ENCODE data around the gene NEAT1. TPM values are rescaled to one million over a fixed set of nuclear protein-coding genes. Genes with fewer than 3 reads are reported as not detected.

The NEAT1 gene
- total and polyA plus RNA-seq, 9 of the 15 experiments (the other 6 are each of a cell fraction or from before 2014, with no cell fraction given), result 20.1 to 389 (median 62.8) TPM

DNA sequence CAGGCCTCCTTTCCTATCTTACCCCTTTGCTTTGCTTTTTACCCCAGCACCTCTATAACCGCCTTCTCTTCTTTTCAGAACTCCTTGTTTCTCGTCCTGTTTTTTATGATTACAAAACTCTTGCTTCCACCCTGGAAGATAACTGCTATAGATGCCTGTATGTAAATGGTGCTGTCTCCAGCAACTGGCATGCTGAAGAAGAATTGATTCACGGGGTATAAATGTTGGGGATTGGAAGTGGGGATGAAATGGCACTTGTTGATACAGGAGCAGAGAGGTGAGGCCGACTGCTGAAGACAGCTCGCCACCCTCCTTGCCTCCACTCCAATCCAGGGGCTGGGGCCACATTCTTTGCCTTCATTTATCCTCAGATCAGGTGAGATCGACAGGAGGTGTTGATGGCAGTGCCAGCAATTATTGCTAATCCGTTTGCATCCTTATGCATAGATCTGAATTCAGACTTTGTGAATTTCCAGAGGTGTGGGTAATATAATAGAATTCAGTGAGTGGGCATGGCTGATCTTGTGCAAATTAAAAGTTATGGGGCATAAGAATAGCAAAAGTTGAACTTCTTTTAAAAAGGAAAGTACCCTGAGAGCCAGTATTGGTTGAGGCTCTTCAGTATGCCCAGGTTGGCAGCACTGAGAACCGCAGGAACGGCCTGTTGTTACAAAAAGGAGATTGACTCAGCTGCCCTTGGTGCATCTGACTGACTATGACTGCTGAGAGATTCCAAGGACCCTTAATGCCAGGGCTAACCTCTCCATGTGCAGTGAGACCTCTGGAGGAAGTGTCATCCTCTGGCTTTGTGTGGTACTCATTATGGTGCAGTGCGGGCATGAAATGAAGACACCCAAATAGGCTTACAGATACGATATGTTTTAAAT lies 5.3 kb downstream of the NEAT1 start (continued):
- TF ChIP-seq, protein P1, sequence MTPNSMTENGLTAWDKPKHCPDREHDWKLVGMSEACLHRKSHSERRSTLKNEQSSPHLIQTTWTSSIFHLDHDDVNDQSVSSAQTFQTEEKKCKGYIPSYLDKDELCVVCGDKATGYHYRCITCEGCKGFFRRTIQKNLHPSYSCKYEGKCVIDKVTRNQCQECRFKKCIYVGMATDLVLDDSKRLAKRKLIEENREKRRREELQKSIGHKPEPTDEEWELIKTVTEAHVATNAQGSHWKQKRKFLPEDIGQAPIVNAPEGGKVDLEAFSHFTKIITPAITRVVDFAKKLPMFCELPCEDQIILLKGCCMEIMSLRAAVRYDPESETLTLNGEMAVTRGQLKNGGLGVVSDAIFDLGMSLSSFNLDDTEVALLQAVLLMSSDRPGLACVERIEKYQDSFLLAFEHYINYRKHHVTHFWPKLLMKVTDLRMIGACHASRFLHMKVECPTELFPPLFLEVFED (CRISPR knock-in tag; conservative IDR thresholded peaks at IDR 0.05), result peak; percentile 98
- TF ChIP-seq PTBP1 (IDR thresholded peaks at IDR 0.05; ENCODE audit: low read depth, low read length) (peak; percentile 20), KLF10 (CRISPR knock-in tag; IDR thresholded peaks at IDR 0.05) (no peak; the same call in 1 of the 2 replicates), ZNF584 (CRISPR knock-in tag; IDR thresholded peaks at IDR 0.05; ENCODE audit: low read depth) (no peak), EZH2 (IDR thresholded peaks at IDR 0.05; ENCODE audit: borderline replicate concordance, low read depth, low read length) (no peak), ZNF785 (CRISPR knock-in tag; IDR thresholded peaks at IDR 0.05) (no peak), KAT8 (IDR thresholded peaks at IDR 0.05; ENCODE audit: low read depth) (no peak), ZNF3 (CRISPR knock-in tag; IDR thresholded peaks at IDR 0.05) (peak; percentile 53; the same call in 1 of the 2 replicates), EP300 (IDR thresholded peaks at IDR 0.05; ENCODE audit: low read length) (no peak), CBFA2T2 (conservative IDR thresholded peaks at IDR 0.05) (0 out of 2 replicates have a peak, but pooled peaks have one; percentile 5), POLR2B (IDR thresholded peaks at IDR 0.05; ENCODE audit: low read depth, partially characterized antibody) (peak; percentile 91), WHSC1 (IDR thresholded peaks at IDR 0.05; ENCODE audit: low read length) (no peak), CBX3 (IDR thresholded peaks at IDR 0.05; ENCODE audit: borderline replicate concordance in 1 of 2, low read length in 2 of 2) (no peak), ZNF23 (CRISPR knock-in tag; IDR thresholded peaks at IDR 0.05) (peak; percentile 73), ARHGAP35 (IDR thresholded peaks at IDR 0.05; ENCODE audit: partially characterized antibody) (no peak), POU5F1 (IDR thresholded peaks at IDR 0.05; ENCODE audit: borderline replicate concordance, low read depth, low read length, partially characterized antibody) (no peak), ZNF217 (CRISPR knock-in tag; IDR thresholded peaks at IDR 0.05) (no peak), ARID1B (IDR thresholded peaks at IDR 0.05) (no peak), ZNF212 (CRISPR knock-in tag; IDR thresholded peaks at IDR 0.05) (0 out of 2 replicates have a peak, but pooled peaks have one; percentile 17), SREBF2 (CRISPR knock-in tag; IDR thresholded peaks at IDR 0.05) (no peak), IFI16 (CRISPR knock-in tag; IDR thresholded peaks at IDR 0.05) (no peak)
- TF ChIP-seq, protein P2, sequence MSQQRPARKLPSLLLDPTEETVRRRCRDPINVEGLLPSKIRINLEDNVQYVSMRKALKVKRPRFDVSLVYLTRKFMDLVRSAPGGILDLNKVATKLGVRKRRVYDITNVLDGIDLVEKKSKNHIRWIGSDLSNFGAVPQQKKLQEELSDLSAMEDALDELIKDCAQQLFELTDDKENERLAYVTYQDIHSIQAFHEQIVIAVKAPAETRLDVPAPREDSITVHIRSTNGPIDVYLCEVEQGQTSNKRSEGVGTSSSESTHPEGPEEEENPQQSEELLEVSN (IDR thresholded peaks at IDR 0.05; ENCODE audit: borderline replicate concordance in 1 of 2, extremely low read depth in 1 of 2, insufficient read depth in 1 of 2, insufficient read length in 1 of 2, low read depth in 1 of 2, low read length in 1 of 2, poor library complexity in 1 of 2, severe bottlenecking in 1 of 2), result no peak
- TF ChIP-seq, protein P3, sequence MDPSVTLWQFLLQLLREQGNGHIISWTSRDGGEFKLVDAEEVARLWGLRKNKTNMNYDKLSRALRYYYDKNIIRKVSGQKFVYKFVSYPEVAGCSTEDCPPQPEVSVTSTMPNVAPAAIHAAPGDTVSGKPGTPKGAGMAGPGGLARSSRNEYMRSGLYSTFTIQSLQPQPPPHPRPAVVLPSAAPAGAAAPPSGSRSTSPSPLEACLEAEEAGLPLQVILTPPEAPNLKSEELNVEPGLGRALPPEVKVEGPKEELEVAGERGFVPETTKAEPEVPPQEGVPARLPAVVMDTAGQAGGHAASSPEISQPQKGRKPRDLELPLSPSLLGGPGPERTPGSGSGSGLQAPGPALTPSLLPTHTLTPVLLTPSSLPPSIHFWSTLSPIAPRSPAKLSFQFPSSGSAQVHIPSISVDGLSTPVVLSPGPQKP (CRISPR knock-in tag; IDR thresholded peaks at IDR 0.05), result no peak
- TF ChIP-seq, protein P4, sequence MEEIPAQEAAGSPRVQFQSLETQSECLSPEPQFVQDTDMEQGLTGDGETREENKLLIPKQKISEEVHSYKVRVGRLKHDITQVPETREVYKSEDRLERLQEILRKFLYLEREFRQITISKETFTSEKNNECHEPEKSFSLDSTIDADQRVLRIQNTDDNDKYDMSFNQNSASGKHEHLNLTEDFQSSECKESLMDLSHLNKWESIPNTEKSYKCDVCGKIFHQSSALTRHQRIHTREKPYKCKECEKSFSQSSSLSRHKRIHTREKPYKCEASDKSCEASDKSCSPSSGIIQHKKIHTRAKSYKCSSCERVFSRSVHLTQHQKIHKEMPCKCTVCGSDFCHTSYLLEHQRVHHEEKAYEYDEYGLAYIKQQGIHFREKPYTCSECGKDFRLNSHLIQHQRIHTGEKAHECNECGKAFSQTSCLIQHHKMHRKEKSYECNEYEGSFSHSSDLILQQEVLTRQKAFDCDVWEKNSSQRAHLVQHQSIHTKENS (CRISPR knock-in tag; IDR thresholded peaks at IDR 0.05), result no peak

Data from K562 (cell line).